AG09319 (cell line): ENCODE results near the gene CHD3.
"Not testable (repeated sequence)": the region's sequence is repeated elsewhere in the genome, so short reads cannot be mapped to it uniquely, and the experiment has no call there.

Experiments
- DNase-seq: peaks from one replicate; pipeline ENCODE4 v3.0.0-alpha.2; 2010; ENCODE audit warnings: low read depth; ENCODE audit errors: extremely low read depth
- TF ChIP-seq, protein P1 (sequence below): IDR thresholded peaks from 2 replicates; pipeline ENCODE4 v1.5.1; 2011; ENCODE audit warnings: low read depth, mild to moderate bottlenecking, inconsistent platforms, low read length, moderate library complexity

Gene CHD3

GRCh38 chr17:7862692-7863437 is 25.7 kb upstream of the CHD3 start:
- no peak for DNase-seq
- TF ChIP-seq, protein P1, sequence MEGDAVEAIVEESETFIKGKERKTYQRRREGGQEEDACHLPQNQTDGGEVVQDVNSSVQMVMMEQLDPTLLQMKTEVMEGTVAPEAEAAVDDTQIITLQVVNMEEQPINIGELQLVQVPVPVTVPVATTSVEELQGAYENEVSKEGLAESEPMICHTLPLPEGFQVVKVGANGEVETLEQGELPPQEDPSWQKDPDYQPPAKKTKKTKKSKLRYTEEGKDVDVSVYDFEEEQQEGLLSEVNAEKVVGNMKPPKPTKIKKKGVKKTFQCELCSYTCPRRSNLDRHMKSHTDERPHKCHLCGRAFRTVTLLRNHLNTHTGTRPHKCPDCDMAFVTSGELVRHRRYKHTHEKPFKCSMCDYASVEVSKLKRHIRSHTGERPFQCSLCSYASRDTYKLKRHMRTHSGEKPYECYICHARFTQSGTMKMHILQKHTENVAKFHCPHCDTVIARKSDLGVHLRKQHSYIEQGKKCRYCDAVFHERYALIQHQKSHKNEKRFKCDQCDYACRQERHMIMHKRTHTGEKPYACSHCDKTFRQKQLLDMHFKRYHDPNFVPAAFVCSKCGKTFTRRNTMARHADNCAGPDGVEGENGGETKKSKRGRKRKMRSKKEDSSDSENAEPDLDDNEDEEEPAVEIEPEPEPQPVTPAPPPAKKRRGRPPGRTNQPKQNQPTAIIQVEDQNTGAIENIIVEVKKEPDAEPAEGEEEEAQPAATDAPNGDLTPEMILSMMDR, result peak; percentile 61

- DNase-seq, result not testable (repeated sequence)
Measured at GRCh38 chr17:7864384-7864783, 24.2 kb upstream of the CHD3 start.

- TF ChIP-seq, protein P1, result no peak
- DNase-seq, result no peak
Measured at GRCh38 chr17:7864995-7865650, 23.5 kb upstream of the CHD3 start.

- TF ChIP-seq, protein P1, result no peak
- no peak for DNase-seq
Measured at GRCh38 chr17:7867881-7868329, 20.7 kb upstream of the CHD3 start.

GRCh38 chr17:7873051-7873450 is 15.5 kb upstream of the CHD3 start:
- TF ChIP-seq, protein P1, result no peak
- no peak for DNase-seq

GRCh38 chr17:7875804-7876370 is 12.7 kb upstream of the CHD3 start:
- TF ChIP-seq, protein P1, result no peak
- no peak for DNase-seq

GRCh38 chr17:7878234-7878633 is 10.4 kb upstream of the CHD3 start:
- no peak for DNase-seq
- TF ChIP-seq, protein P1, result no peak
